Adipose tissue (tissue), 3 donors: ENCODE results near the gene ANTXR1. TPM values are rescaled to one million over a fixed set of nuclear protein-coding genes. Genes with fewer than 3 reads are reported as not detected.

Experiments used
- H3K27ac ChIP-seq: one replicate; pipeline ENCODE4 v1.5.1; 2013; ENCODE audit warnings: low read depth, low read length
- WGBS, 3 donors: extraction: QIAGEN DNeasy Blood & Tissue Kit; methylation state at CpG; one replicate each; pipeline ENCODE4 v1.1.7; 2013; 5-methylcytosine and 5-hydroxymethylcytosine counted together
- polyA plus RNA-seq, 3 donors: library from polyadenylated mRNA; stranded (reverse); fragments of 200-250 nt; gene quantifications; one replicate each; pipeline ENCODE4 v1.2.3, GENCODE V29; 2013
- donor health status: healthy with polysubstance abuse.
- donor health status: Bipolar disorder and iron deficiency.
- donor health status: healthy.

The ANTXR1 gene
- polyA plus RNA-seq, 3 donors = 1.7 to 41.6 (median 9.6) TPM

DNA sequence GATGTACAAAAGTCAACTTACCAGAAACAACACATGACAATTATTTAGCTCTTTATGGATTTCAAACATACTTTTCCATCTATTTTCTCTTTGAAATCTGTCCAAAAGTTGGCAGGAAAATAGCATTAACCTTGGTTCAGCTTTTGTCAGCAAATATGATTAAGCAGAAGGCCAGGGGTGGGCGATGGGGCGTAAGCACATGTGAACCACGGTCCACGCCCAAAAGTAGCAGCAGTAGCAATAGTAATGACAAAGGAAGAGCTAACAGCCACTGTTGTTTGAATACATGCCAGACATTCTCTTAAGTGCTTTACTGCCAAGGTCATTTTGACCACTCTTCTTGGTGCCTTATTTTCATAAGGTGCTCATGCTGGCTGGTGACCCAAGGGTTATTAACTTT is 73.5 kb downstream of the ANTXR1 start:
- no peak overlapping the region for H3K27ac ChIP-seq
- 75 to 80% (median 76%) methylated on average over 4 of the region's 4 CpGs for WGBS, 3 donors

DNA sequence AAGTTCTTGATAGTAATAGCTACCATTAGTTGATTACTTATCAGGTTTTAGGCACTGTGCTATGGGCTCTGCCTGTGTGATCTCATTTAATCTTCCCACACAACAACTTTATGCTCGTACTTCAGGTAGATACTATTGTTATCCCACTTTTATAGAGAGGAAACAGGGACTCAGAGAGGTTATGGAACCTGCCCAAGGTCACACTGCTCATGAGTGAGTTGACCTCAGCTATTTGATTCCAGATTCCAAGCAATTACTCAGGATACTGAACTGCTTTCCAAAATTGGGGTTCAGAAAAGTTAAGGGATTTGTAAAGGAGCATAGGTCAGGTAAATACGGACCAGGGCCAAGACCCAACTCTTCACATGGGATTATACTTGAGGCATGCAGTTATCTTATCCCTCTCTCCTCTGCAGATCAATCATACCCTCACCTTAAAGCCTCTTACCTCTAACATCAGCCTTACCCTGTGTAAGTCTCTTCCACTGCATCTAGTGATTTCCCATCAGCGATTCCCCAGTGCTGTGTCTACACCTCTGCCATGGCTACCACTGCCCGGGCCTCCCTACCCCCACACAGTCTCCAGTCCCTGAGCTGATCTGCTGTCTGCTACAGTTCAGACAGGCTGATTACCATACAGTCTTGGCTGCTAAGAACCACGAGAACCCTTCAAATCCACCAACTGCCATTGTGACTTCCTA is 74.4 kb downstream of the ANTXR1 start:
- WGBS, 3 donors = 84 to 87% (median 85%) methylated on average over 5 of the region's 5 CpGs
- no peak overlapping the region for H3K27ac ChIP-seq

DNA sequence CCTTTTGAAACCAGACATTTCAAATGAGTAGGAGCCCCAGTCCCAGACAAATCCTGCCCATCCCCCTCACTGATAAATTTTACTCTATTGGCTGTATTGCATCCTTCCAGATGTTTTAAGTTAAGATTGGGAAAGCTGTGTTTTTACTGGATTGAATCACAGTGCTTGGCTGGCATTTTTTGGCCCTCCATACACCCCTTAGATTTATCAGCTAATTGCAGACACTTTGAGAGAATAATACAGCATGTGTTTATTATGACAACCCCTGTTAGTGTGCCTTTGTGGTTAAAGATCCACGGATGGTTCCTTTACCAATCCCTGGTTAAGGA is 74.9 kb downstream of the ANTXR1 start:
- H3K27ac ChIP-seq = no peak overlapping the region
- 60 to 73% (median 60%) methylated on average over 1 of the region's 1 CpG for WGBS, 3 donors

DNA sequence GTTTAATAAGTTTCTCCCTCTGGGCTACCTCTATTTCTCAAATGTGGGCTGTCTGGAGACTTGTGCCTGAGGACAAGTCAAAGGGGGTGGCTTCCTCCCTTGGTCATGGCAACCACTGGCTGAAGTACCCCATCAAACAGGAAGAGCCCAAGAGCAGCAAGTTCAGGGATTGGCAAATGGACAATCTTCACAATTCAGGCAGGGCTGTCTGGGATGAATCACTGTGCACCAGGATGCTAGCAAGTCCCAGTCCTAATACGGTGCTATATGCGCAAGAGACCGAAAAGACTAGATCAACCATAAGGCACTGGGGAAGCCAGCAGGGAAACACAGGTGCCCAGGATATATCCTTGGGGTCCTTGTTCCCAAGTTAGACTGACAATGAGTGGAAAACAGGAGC is 75.5 kb downstream of the ANTXR1 start:
- WGBS, 3 donors = 91 to 98% (median 97%) methylated on average over 3 of the region's 3 CpGs
- no peak overlapping the region for H3K27ac ChIP-seq

DNA sequence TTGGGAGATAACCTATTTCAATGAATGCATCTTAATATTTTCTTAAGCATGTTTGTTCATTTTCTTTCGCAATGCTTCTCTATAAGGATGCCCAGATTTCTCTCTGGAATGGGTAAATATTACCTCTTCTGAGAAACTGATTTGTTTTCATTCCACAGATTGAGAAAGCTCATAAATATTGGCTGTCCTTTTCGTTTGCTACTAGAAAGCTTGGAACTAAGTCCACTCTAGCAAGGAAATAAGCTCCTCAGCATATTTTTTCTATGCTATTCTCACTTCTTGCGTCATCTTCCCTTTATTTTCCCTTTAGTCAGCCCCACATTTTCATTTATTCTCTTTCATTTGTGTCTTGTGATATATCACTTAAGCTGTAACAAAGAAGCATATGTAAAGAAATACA is 76.3 kb downstream of the ANTXR1 start:
- whole genome bisulfite sequencing, 3 donors = 63 to 73% (median 69%) methylated on average over 3 of the region's 3 CpGs
- no peak overlapping the region for H3K27ac ChIP-seq

DNA sequence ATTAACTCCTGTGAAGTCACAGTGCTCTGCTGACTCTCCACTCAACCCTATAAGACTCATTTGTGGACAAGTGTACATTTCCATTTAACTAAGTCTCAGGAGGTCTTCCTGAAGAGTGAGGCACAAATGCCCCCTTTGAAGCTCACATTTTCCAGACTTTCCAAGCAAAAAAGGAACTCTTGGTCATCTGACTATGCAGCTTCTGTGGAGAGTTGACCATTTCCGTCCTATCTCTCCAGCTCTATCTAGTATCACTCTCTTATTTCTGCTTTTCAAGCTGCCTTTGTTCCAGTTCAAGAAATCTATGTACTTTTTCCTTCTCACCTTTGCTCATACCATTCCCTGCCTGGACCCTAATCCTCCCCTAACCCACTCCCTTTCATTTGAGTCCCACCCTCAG is 77.0 kb downstream of the ANTXR1 start:
- 72 to 85% (median 77%) methylated on average over 1 of the region's 1 CpG for whole genome bisulfite sequencing, 3 donors
- no peak overlapping the region for H3K27ac ChIP-seq

DNA sequence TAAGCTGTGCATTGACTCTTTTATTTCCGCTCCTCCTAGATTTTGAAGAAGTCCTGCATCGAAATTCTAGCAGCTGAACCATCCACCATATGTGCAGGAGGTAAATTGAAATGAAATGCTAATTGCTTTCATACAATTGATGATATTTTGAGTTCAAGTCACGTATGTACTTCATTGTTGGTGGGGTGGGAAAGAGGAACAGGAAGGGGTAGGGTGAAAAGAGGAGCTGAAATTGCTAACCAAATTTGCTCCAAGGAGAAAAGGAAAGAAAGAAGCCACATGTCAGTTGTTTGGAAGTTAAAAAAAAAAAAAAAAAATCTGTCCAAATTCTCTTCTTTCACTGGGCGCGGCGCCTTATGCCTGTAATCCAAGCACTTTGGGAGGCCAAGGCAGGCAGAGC is 77.8 kb downstream of the ANTXR1 start:
- H3K27ac ChIP-seq = no peak overlapping the region
- WGBS, 3 donors = 87 to 93% (median 89%) methylated on average over 6 of the region's 6 CpGs

DNA sequence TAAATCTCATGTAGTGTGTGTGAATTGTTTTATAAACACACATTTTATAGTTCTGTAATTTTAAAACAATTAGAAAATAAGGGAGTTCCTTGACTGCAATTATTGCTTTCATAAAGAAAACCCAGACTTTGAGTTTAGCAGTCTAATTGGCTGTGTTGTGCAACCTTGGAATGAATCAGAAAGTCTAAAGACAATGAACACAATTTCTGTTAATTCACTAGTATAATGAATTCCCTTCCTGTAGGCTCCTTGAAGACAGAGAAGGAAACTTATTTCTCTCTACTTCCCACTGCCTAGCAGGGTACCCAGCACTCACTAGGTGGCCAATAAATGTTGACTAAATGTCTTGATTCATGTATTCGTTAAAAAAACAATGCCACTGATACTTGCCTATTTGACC is 79.9 kb downstream of the ANTXR1 start:
- WGBS, 3 donors = 85 to 90% (median 87%) methylated on average over 1 of the region's 1 CpG
- H3K27ac ChIP-seq = no peak overlapping the region

DNA sequence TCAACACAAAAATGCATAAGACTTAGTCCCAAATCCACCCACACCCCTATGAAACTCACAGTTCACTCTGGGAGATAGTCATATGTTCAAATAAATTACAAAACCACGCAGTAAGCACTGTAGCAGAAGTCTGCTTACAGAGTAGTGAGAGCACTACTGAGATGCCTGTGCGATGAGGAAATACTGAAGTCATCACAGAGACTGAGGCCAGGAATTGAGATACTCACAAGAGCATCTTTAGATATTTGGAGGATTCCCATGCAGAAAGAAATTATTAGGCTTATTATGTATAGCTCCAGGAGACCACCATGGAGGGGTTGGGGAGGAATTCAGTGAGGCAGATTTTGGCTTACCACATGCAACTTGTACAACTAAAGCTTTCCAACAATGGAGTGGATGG is 82.3 kb downstream of the ANTXR1 start:
- 55 to 74% (median 62%) methylated on average over 2 of the region's 2 CpGs for WGBS, 3 donors
- H3K27ac ChIP-seq = peak overlapping the region; percentile 57

DNA sequence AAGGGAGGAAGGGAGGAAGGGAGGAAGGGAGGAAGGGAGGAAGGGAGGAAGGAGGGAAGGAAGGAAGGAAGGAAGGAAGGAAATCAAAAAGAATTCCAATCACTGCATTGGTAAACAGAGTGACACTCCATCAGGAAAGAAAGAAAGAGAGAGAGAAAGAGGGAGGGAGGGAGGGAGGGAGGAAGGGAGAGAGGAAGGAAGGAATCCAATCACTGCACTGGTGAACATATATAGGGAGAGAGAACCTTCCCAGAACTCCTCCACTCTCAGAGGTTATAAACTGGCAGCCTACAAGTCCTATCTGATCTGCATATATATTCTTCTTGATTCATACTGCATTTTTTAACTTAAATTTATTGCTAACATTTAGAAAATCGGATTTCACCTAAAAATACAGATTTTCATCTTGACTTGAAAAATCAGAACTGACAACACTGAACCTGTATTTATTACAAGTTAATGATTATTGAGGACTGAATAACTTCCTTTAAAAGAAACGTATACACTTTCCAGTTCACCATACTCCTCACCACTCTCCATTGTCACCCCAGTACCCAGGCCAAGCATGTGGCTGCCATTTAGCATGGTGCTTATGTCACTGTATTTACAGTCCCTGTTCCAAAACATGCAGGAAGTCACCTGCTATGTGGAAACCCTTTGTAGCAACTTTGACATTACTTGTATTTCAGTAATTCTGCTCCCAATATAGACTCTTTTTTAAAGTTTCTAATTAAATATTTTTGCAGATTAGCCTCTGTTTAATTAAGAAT is 83.5 kb downstream of the ANTXR1 start:
- WGBS, 3 donors = 75 to 84% (median 82%) methylated on average over 2 of the region's 2 CpGs
- H3K27ac ChIP-seq = no peak overlapping the region

DNA sequence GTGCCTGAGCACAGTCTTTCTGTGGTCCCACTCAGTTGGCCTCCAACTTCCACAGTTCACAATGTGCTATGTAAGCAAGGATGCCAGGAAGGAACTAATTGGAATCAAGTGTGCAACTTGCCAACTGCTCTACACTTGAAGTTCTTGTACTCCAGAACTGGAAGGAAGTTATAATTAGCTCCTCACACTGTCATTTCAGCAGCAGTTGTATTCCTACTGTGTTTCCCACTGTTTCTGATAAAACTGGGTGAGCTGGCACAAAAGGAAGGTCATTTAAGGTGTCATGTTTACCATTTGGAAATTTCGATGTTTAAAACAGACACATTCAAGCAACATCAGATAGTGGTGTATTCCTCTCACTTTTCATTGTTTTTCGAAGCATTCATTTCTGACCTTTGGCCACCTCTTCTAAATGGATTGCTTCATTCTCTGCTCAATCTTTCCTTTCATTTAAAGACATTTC is 84.2 kb downstream of the ANTXR1 start:
- 35 to 70% (median 56%) methylated on average over 2 of the region's 2 CpGs for WGBS, 3 donors
- no peak overlapping the region for H3K27ac ChIP-seq

DNA sequence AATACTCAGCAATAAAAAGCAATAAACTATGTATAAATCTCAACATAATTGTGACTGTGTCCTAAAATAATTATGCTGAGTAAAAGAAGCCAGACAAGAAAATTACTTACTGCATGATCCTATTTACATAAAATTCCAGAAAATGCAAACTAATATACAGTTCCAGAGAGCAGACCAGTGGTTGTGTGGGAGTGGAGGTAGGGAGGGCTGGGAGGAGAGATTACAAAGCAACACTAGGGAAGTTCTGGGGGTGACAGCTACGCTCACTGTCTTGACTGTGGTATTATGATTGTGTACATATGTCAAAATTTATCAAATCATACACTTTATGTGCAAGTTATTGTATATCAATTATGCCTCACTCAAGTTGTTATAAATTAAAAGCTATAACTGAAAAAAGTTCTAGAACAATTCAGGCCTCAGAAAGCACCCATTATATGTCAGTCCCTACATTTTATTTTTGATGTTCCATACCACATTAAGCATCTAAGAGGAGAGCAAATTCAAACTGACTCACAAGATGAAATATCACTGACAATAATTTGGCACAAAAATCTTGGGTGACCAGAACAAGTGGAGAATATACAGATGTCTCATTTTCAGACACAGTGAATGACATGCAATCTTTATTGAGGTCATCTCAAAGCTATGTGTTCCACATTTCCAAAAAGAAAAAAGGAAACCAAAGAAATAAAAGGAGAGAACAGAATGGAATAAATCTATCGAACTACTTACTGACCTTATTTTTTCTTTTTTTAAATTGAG is 85.1 kb downstream of the ANTXR1 start:
- 74 to 85% (median 81%) methylated on average over 2 of the region's 2 CpGs for WGBS, 3 donors
- no peak overlapping the region for H3K27ac ChIP-seq

DNA sequence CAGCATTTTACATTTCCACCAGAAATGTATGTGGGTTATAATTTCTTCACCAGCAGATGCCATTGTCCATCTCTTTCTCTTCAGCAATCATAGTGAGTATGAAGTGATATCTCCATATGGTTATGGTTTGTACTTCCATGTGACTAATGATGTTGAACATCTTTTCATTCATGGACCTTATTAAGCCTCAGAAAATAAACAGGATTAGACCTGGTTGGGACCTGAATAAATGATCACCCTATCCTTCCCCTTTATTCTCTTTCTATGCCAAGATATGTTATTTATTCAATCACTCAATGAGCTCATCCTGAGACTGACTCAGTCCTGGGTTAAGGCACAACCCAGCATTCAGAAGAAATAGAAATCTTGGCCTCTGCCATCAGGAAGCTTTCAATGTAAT is 86.6 kb downstream of the ANTXR1 start:
- H3K27ac ChIP-seq = no peak overlapping the region

DNA sequence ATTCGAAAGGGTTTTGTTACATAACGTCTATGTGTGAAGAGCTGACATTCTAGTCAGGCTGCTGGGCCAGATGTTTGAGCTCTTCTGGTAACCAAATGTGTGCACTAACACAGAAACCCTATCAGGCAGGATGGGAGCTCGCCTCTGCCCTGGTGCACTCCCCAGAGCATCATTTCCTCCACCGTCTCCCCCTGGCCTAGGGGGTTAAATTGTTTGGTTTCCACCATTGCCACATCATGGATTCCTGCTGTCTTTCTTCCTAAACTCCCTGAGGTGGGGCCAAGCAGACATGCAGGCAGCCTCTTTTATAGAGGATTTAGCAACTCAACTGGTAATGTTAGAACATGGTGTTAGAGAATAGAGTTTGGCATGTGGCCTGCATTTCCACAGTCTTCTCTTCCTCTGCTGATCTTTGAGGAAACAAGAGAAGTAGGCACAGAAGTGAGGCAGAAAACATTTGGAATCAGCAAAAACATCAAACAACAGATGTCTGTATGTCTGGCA is 87.3 kb downstream of the ANTXR1 start:
- WGBS, 3 donors = 48 to 70% (median 62%) methylated on average over 4 of the region's 4 CpGs
- H3K27ac ChIP-seq = no peak overlapping the region

DNA sequence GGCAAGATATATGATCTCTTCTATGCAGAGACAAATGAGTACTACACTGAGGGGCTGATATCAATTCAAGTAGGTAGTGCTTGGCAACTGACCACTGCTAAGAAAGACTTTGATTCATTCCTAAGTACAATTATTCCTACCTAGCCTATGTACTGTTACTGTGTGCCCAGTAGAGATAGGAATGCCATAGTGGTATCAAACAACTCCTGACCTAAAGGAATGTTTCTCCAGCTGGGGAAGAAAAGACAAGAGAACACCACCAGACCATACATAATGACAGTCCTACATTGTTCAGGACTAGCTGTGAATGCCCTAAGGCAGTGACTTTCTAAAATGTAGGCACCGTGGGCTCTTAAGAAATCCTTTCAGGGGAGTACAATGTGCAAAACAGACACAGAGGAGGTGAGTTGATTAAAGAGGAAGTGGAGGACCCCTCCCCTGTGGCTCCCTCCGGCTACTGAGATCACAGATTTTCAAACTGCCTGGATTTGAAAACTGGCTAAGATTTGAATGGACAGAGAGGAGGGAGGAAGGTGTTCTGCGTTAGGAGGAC is 89.1 kb downstream of the ANTXR1 start:
- WGBS, 3 donors = 86 to 91% (median 90%) methylated on average over 3 of the region's 3 CpGs

DNA sequence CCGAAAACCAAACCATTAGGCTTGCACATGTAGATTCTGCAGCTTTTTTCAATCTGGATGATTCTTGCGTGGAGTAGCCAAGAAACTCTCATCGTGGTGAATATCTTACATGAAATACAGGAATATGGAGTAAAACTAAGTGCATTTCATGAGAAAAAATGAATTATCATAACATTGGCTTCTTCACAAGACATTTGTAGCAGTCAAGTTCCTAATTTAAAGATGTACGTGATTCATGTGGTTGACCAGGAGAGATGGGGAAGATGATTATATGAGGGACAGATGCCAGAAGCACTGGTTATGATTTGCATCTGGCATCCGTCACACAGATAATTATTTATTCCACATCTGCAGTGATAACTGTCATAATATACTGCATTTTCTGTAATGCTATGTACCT is 90.4 kb downstream of the ANTXR1 start:
- WGBS, 3 donors = 85 to 87% (median 87%) methylated on average over 5 of the region's 5 CpGs
- H3K27ac ChIP-seq = no peak overlapping the region

More for the DNA sequence above, 89.1 kb downstream of the ANTXR1 start:
- H3K27ac ChIP-seq = no peak overlapping the region

DNA sequence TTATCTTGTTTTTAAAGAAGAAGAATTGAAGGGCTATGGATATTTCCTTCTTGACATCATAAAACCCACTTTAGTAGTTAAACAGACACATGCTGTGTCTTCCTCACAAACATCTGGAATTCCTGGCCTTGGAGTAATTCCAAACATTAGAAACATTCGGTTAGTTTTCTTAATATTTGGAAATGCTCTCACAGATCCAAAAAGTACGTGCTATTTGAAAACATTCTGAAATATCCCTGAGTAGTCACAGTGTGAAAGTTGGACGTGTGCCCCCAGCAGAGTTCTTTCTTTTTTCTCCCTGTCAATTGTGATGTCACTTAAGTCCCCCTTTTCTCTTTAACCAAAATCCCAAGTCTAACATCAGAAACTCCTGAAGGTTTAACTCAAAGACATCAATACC is 91.3 kb downstream of the ANTXR1 start:
- 63 to 76% (median 67%) methylated on average over 3 of the region's 3 CpGs for WGBS, 3 donors
- no peak overlapping the region for H3K27ac ChIP-seq

DNA sequence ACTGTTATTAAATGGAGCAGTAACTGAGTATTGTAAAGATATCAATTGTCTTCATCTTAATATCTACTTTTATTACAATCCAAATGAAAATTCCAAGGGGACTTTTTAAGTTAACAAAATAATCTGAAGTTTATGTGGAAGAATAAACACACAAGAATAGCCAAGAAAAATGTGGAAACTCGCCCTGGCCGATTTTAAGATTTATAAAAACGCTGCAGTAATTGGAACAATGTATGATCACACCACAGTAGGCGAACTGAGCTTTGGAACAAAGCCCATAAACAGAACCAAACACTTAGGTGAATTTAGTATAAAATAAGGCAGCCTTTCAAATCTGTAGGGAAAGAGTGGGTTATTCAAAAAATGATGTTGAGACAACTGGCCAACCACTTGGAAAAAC is 96.3 kb downstream of the ANTXR1 start:
- 60 to 90% (median 80%) methylated on average over 4 of the region's 4 CpGs for WGBS, 3 donors
- no peak overlapping the region for H3K27ac ChIP-seq

DNA sequence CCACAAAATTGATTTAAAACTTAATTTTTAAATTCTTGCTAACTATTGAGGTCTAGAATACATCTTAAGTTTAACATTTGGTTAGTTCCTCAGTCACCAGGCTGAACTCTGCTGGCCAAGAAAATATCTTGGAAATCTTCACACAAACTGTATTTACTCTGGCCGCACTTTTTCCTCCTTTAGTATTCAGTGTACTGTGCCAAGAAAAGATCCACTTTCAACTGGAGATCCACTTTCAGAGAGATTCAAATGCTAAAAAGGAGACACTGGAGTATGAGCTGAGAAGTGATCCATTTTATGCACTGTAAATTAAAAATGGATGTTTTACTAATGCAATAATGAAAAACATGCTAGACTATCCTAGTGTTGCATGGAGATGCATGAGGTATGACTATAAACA is 98.1 kb downstream of the ANTXR1 start:
- 44 to 66% (median 55%) methylated on average over 1 of the region's 1 CpG for WGBS, 3 donors
- H3K27ac ChIP-seq = no peak overlapping the region
